K562 (cell line): ENCODE measurements around the gene UBE2O. TPM values are rescaled to one million over a fixed set of nuclear protein-coding genes. Genes with fewer than 3 reads are reported as not detected.

ENCODE experiments used
- ATAC-seq: fragments of 200-7000 bp; cut with Tn5 transposase; 3 replicates; pipeline ENCODE4 v1.9.1; 2020; ENCODE audit warnings: moderate library complexity
- BruUV-seq: library from RNA; stranded (reverse); fragments of 400-500 nt; replicated peaks from 2 replicates; lab custom pipeline; 2021; lab: Mats Ljungman, UMichigan
- CTCF ChIA-PET: fragments of 300-600 bp; formaldehyde crosslinking; extraction: SDS; loops from one replicate; lab custom pipeline; 2021; ENCODE audit warnings: low intra/inter-chr PET ratio; lab: Yijun Ruan, JAX
- POLR2A ChIA-PET: fragments of 300-600, 350-650 bp; sonication (Branson Sonifier 250); formaldehyde crosslinking; extraction: SDS; loops from one replicate; lab custom pipeline; 2021; ENCODE audit warnings: antibody characterized with exemption, inconsistent platforms; lab: Yijun Ruan, JAX
- DNase-seq, 4 experiments: peaks; one replicate each; pipeline versions ENCODE4 v3.0.0 to v3.0.0-alpha.2; 2011 to 2018; ENCODE audit warnings: low spot score in 3 of 4, mixed read lengths in 3 of 4; ENCODE audit errors: extremely low read depth in 1 of 4
- FAIRE-seq: peaks from 2 replicates; lab custom pipeline; 2011; peaks lifted over from hg19 to GRCh38; lab: Jason Lieb, UNC
- H2AFZ ChIP-seq: 2 replicates; pipeline ENCODE4 v1.6.0; 2011; ENCODE audit warnings: low read depth, low read length, control low read depth, inconsistent platforms
- H3K27ac ChIP-seq: fragments of 200-600 bp; 3 replicates; pipeline ENCODE4 v1.8.0; 2011; ENCODE audit warnings: low read depth, mild to moderate bottlenecking, control low read depth, inconsistent platforms, low read length, moderate library complexity, mixed read lengths; ENCODE audit errors: extremely low read depth
- H3K27me3 ChIP-seq, 2 experiments: fragments of 300-600 bp in 1 of 2; 2 replicates in 1 of 2; 3 replicates in 1 of 2; pipeline versions ENCODE4 v1.6.0 to v1.8.0; 2011; ENCODE audit warnings: inconsistent platforms in 2 of 2, low read length in 2 of 2, mild to moderate bottlenecking in 1 of 2, mixed read lengths in 1 of 2, moderate library complexity in 1 of 2; ENCODE audit not compliant: control insufficient read depth in 2 of 2, insufficient read depth in 2 of 2
- H3K36me3 ChIP-seq: fragments of 300-600 bp; 3 replicates; pipeline ENCODE4 v1.8.0; 2011; ENCODE audit warnings: mild to moderate bottlenecking, low read length, inconsistent platforms; ENCODE audit not compliant: control insufficient read depth, insufficient read depth
- H3K4me1 ChIP-seq, 2 experiments: fragments of 200-600 bp in 1 of 2; replicated peaks in 1 of 2; 2 replicates in 1 of 2; 3 replicates in 1 of 2; pipeline versions ENCODE4 v1.5.1 to v1.8.0; 2011; ENCODE audit warnings: inconsistent platforms in 2 of 2, low read length in 2 of 2, mild to moderate bottlenecking in 1 of 2, mixed read lengths in 1 of 2, moderate library complexity in 1 of 2; ENCODE audit not compliant: control insufficient read depth in 2 of 2, insufficient read depth in 2 of 2
- H3K4me2 ChIP-seq: 2 replicates; pipeline ENCODE4 v1.6.1; 2011; ENCODE audit warnings: low read length, control low read depth, inconsistent platforms, mixed read lengths; ENCODE audit not compliant: insufficient read depth
- H3K4me3 ChIP-seq: fragments of 200-600 bp; sonication (generic), shearing (Covaris generic); 2 replicates; pipeline ENCODE4 v1.5.1; 2016; ENCODE audit warnings: control low read depth, inconsistent platforms
- H3K79me2 ChIP-seq: fragments of 200-600 bp; 3 replicates; pipeline ENCODE4 v1.8.0; 2011; ENCODE audit warnings: low read length, inconsistent platforms; ENCODE audit not compliant: control insufficient read depth, insufficient read depth
- H3K9ac ChIP-seq, 2 experiments: 2 replicates each; pipeline versions ENCODE4 v1.6.0 to v1.6.1; 2011; ENCODE audit warnings: low read depth in 2 of 2, low read length in 2 of 2, control low read depth in 1 of 2, inconsistent platforms in 1 of 2, mild to moderate bottlenecking in 1 of 2, mixed read lengths in 1 of 2; ENCODE audit not compliant: insufficient read depth in 1 of 2
- H3K9me1 ChIP-seq: one replicate; pipeline ENCODE4 v1.6.0; 2011; ENCODE audit warnings: inconsistent platforms, mild to moderate bottlenecking, low read length, moderate library complexity; ENCODE audit not compliant: control insufficient read depth, insufficient read depth
- H3K9me3 ChIP-seq: replicated peaks from 2 replicates; pipeline ENCODE4 v1.5.1; 2011; ENCODE audit warnings: low read depth, low read length, inconsistent platforms; ENCODE audit not compliant: control insufficient read depth, insufficient read depth
- H4K20me1 ChIP-seq: replicated peaks from 2 replicates; pipeline ENCODE4 v1.6.1; 2011; ENCODE audit warnings: low read length, inconsistent platforms, mixed read lengths; ENCODE audit not compliant: control insufficient read depth, insufficient read depth
- CBFA2T3 ChIP-seq: fragments of 450-650 bp; IDR thresholded peaks from 2 replicates; pipeline ENCODE4 v1.6.1; 2017
- CHD4 ChIP-seq: fragments of 200-600 bp; sonication (generic); IDR thresholded peaks from 3 replicates; pipeline ENCODE4 v1.6.1; 2012; ENCODE audit warnings: low read depth, mild to moderate bottlenecking, mixed read lengths, low read length, inconsistent platforms; ENCODE audit not compliant: insufficient read depth, insufficient replicate concordance, poor library complexity, severe bottlenecking
- ELF4 ChIP-seq: fragments of 450-650 bp; formaldehyde crosslinking; IDR thresholded peaks from 2 replicates; pipeline ENCODE4 v1.4.0; 2022; ENCODE audit warnings: missing genetic modification characterization
- NR2C1 ChIP-seq, 2 experiments: fragments of 450-650 bp; IDR thresholded peaks; 2 replicates each; pipeline ENCODE4 v1.6.1; 2017; ENCODE audit warnings: mild to moderate bottlenecking in 2 of 2, antibody characterized with exemption in 1 of 2, inconsistent platforms in 1 of 2, missing compliant biosample characterization in 1 of 2, missing genetic modification characterization in 1 of 2
- SAFB ChIP-seq: fragments of 200-400 bp; formaldehyde crosslinking; IDR thresholded peaks from 2 replicates; pipeline ENCODE4 v1.6.1; 2017; ENCODE audit warnings: low read depth, low read length, borderline replicate concordance
- SRSF7 ChIP-seq: fragments of 200-400 bp; formaldehyde crosslinking; optimal IDR thresholded peaks from 2 replicates; pipeline ENCODE3; 2017; ENCODE audit warnings: mild to moderate bottlenecking, low read depth, low read length
- ZFP1 ChIP-seq: fragments of 450-650 bp; formaldehyde crosslinking; IDR thresholded peaks from 2 replicates; pipeline ENCODE4 v1.4.0; 2020; ENCODE audit warnings: mild to moderate bottlenecking, mixed read lengths
- ZFX ChIP-seq: sonication (generic); formaldehyde crosslinking; IDR thresholded peaks from 2 replicates; pipeline ENCODE4 v1.8.0; 2022; ENCODE audit warnings: mild to moderate bottlenecking, missing genetic modification reagents, moderate library complexity
- ZKSCAN3 ChIP-seq: fragments of 250-450 bp; sonication (Bioruptor Pico); IDR thresholded peaks from 2 replicates; pipeline ENCODE4 v1.4.0; 2020
- WGBS: fragments of 100-300 bp; shearing (Covaris generic); methylation state at CpG from one replicate; pipeline ENCODE4 v1.1.6; 2016; ENCODE audit warnings: low coverage, mixed read lengths; ENCODE audit not compliant: insufficient coverage; ENCODE audit errors: missing lambda C conversion rate; 5-methylcytosine and 5-hydroxymethylcytosine counted together
- in situ Hi-C: fragments of 300-500 bp; cut with MboI; formaldehyde crosslinking; loops from 4 replicates; pipeline ENCODE4 v1.15.0; 2018; ENCODE audit warnings: inconsistent platforms, mixed read lengths
- intact Hi-C: fragments of 100-400 bp; cut with micrococcal nuclease; formaldehyde crosslinking; loops from 2 replicates; pipeline ENCODE4 v1.14.2; 2022
- polyA plus RNA-seq, 8 experiments: library from polyadenylated mRNA; depleted of rRNA in 4 of 8; stranded (reverse) in 5 of 8; unstranded in 3 of 8; fragments of >200 nt; fragmentation: Nextera tagmentation in 2 of 8; fragmentation: Illumina TruSeq in 1 of 8; extraction: Ambion mirVana in 2 of 8; extraction: Trizol in 1 of 8; gene quantifications; 2 replicates each; pipeline versions ENCODE4 v1.2.1 to v1.2.3, GENCODE V29; 2011 to 2014; ENCODE audit warnings: inconsistent platforms in 1 of 8, missing spikeins in 1 of 8
- total RNA-seq, 7 experiments: library from RNA; depleted of rRNA in 6 of 7; stranded (reverse); fragments of >200 nt in 6 of 7; fragmentation: Illumina TruSeq in 2 of 7; extraction: Trizol in 2 of 7; gene quantifications; 2 replicates each; pipeline versions ENCODE4 v1.2.1 to v1.2.3, GENCODE V29; 2011 to 2021; ENCODE audit warnings: low replicate concordance in 1 of 7
- TF ChIP-seq, protein P1 (sequence below): fragments of 250-450 bp; sonication (Bioruptor Pico); IDR thresholded peaks from 2 replicates; pipeline ENCODE4 v1.4.0; 2020; ENCODE audit warnings: mild to moderate bottlenecking, moderate library complexity
- TF ChIP-seq, protein P2 (sequence below), 2 experiments: fragments of 450-650 bp; conservative IDR thresholded peaks; 2 replicates each; pipeline ENCODE4 v1.6.1; 2017; ENCODE audit warnings: mild to moderate bottlenecking in 2 of 2, moderate library complexity in 2 of 2
- TF ChIP-seq, protein P3 (sequence below), 2 experiments: IDR thresholded peaks; 2 replicates each; pipeline ENCODE4 v1.6.1; 2011; ENCODE audit warnings: borderline replicate concordance in 1 of 2, control low read depth in 1 of 2, low read depth in 1 of 2, low read length in 1 of 2, mild to moderate bottlenecking in 1 of 2, mixed read lengths in 1 of 2, moderate library complexity in 1 of 2; ENCODE audit not compliant: insufficient read depth in 1 of 2, insufficient read length in 1 of 2, poor library complexity in 1 of 2, severe bottlenecking in 1 of 2; ENCODE audit errors: extremely low read depth in 1 of 2

UBE2O gene
- total and polyA plus RNA-seq, 9 of the 15 experiments (the other 6 are each of a cell fraction or from before 2014, with no cell fraction given): 1.6 to 39.7 (median 13.3) TPM

DNA sequence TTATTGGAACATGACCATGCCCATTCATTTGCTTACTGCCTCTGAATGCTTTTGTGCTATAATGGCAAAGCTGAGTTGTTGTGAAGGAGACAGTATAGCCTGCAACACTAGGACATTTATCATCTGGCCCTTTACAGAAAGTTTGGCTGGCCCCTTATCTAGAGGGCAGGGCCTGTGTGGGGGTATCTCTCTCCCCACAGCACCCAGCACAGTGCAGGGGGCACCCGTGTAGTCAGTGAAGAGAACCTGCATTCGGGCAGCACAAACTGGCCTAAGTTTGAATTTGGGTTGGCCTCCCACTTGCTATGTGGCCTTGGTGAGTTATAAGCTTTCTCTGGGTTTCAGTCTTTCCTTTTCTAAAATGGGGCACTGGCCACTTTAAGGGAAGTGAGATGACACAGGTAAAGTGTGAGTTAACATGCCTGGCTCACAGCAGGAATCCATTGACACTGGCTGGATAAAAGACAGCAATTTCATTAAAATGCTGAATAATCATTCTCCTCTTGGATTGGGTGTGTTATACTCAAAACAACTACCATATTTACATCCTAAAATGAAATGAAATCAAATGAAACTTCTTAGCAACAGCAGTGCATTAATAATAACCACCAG lies 12.1 kb downstream of the UBE2O start (continued):
- TF ChIP-seq ZKSCAN3 (CRISPR knock-in tag): no peak
- TF ChIP-seq, protein P1, sequence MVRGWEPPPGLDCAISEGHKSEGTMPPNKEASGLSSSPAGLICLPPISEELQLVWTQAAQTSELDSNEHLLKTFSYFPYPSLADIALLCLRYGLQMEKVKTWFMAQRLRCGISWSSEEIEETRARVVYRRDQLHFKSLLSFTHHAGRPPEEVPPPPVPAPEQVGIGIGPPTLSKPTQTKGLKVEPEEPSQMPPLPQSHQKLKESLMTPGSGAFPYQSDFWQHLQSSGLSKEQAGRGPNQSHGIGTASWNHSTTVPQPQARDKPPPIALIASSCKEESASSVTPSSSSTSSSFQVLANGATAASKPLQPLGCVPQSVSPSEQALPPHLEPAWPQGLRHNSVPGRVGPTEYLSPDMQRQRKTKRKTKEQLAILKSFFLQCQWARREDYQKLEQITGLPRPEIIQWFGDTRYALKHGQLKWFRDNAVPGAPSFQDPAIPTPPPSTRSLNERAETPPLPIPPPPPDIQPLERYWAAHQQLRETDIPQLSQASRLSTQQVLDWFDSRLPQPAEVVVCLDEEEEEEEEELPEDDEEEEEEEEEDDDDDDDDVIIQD (CRISPR knock-in tag): no peak
- TF ChIP-seq CHD4: no peak
- peak; percentile 77 for TF ChIP-seq CBFA2T3
- TF ChIP-seq SAFB: no peak
- TF ChIP-seq, all 486 proteins: peak for 17

GRCh38 chr17:76439314-76439928 lies 13.5 kb downstream of the UBE2O start:
- ATAC-seq (no peak; the same call in 2 of the 3 replicates), DNase-seq (peak in 1 of 4 experiments; percentile 47), FAIRE-seq (peak; percentile 76)
- peaks cover 10% of the 10 kb centered on the region; the same call in 1 of the 2 replicates for H4K20me1 ChIP-seq
- no peak overlapping the region for H3K27ac ChIP-seq
- H3K36me3 ChIP-seq: peaks cover 12% of the 10 kb centered on the region; the same call in 2 of the 3 replicates
- H3K9me3 ChIP-seq: no peaks in the 10 kb centered on the region
- H3K9me1 ChIP-seq: peaks cover 3% of the 10 kb centered on the region
- WGBS: 32% methylated on average over 6 of the region's 6 CpGs
- intact Hi-C loops (no loop called here), in situ Hi-C loops (no loop called here)
- no TSS peak for BruUV-seq
- ChIA-PET CTCF (interaction anchor here (1.1 kb wide), 1 partner anchor 74 kb away, joined by 4 read pairs; no protein-coding TSS in a partner anchor), POLR2A (interaction anchor here (0.5 to 0.8 kb wide), 4 partner anchors 14 to 375 kb away, joined by 3 to 5 read pairs (median 3); no protein-coding TSS in a partner anchor)
- H3K9ac ChIP-seq: no peak overlapping the region
- H3K4me2 ChIP-seq: no peak overlapping the region
- no peak overlapping the region for H3K4me3 ChIP-seq
- H2AFZ ChIP-seq: no peak overlapping the region
- H3K4me1 ChIP-seq: peaks cover 45 to 49% of the 10 kb centered on the region in 2 experiments
- no peaks in the 10 kb centered on the region for H3K27me3 ChIP-seq
- peaks cover 90% of the 10 kb centered on the region for H3K79me2 ChIP-seq
- TF ChIP-seq ZFP1: no peak
- TF ChIP-seq, protein P2, sequence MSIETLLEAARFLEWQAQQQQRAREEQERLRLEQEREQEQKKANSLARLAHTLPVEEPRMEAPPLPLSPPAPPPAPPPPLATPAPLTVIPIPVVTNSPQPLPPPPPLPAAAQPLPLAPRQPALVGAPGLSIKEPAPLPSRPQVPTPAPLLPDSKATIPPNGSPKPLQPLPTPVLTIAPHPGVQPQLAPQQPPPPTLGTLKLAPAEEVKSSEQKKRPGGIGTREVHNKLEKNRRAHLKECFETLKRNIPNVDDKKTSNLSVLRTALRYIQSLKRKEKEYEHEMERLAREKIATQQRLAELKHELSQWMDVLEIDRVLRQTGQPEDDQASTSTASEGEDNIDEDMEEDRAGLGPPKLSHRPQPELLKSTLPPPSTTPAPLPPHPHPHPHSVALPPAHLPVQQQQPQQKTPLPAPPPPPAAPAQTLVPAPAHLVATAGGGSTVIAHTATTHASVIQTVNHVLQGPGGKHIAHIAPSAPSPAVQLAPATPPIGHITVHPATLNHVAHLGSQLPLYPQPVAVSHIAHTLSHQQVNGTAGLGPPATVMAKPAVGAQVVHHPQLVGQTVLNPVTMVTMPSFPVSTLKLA (conservative IDR thresholded peaks at IDR 0.05): no peak
- TF ChIP-seq ELF4 (CRISPR knock-in tag): 0 out of 2 replicates have a peak, but pooled peaks have one; percentile 19
- no peak for TF ChIP-seq ZFX (CRISPR knock-in tag)
- no peak for TF ChIP-seq NR2C1 (IDR thresholded peaks at IDR 0.05)
- TF ChIP-seq NR2C1 (tag; IDR thresholded peaks at IDR 0.05): no peak
- TF ChIP-seq, protein P3, sequence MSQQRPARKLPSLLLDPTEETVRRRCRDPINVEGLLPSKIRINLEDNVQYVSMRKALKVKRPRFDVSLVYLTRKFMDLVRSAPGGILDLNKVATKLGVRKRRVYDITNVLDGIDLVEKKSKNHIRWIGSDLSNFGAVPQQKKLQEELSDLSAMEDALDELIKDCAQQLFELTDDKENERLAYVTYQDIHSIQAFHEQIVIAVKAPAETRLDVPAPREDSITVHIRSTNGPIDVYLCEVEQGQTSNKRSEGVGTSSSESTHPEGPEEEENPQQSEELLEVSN (IDR thresholded peaks at IDR 0.05; ENCODE audit: borderline replicate concordance in 1 of 2, extremely low read depth in 1 of 2, insufficient read depth in 1 of 2, insufficient read length in 1 of 2, low read depth in 1 of 2, low read length in 1 of 2, poor library complexity in 1 of 2, severe bottlenecking in 1 of 2): peak in 1 of 2 experiments; percentile 20
- no peak for TF ChIP-seq SRSF7
